Measurements from ENCODE around the gene PLAAT3.
"Not testable (repeated sequence)": the region's sequence is repeated elsewhere in the genome, so short reads cannot be mapped to it uniquely, and the experiment has no call there.

PLAAT3 gene

DNA sequence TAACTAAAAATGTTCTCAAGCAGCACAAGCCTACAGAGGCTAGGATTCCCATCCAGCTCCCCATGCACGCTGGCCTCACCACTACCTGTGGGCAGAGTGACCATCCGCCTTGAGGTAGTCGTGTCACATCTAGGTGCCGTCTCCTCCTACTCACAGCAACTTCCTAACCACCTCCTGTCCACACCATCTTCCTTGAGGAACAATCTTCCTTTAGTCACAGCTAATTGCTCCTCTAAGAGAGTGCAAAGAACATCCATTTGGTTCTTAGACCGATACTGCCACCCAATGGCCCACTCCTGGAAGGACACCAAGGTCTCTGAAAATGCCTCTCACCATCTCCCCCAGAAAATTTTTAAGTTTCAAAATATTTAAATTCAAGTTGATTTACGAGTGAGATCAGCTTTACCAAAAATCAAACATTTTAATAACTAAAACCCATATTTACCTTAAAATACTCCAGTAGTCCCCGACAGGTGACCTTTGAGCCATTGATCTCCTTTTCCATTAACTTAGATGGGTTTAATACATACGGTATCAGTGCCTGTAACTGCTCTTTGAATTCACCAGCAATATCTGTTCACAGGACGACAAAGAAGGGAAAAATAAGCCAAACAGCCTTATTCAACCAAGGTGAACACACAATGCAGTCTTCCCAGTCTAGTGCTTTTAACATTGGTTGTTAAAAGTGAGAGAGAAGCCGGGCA, 21.7 kb upstream of the PLAAT3 start:
- TF ChIP-seq, protein P1, sequence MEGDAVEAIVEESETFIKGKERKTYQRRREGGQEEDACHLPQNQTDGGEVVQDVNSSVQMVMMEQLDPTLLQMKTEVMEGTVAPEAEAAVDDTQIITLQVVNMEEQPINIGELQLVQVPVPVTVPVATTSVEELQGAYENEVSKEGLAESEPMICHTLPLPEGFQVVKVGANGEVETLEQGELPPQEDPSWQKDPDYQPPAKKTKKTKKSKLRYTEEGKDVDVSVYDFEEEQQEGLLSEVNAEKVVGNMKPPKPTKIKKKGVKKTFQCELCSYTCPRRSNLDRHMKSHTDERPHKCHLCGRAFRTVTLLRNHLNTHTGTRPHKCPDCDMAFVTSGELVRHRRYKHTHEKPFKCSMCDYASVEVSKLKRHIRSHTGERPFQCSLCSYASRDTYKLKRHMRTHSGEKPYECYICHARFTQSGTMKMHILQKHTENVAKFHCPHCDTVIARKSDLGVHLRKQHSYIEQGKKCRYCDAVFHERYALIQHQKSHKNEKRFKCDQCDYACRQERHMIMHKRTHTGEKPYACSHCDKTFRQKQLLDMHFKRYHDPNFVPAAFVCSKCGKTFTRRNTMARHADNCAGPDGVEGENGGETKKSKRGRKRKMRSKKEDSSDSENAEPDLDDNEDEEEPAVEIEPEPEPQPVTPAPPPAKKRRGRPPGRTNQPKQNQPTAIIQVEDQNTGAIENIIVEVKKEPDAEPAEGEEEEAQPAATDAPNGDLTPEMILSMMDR (IDR thresholded peaks at IDR 0.05; ENCODE audit: low read depth, low read length), result peak; percentile 81
- H3K4me3 ChIP-seq (ENCODE audit: low read depth, low read length), result no peak overlapping the region

DNA sequence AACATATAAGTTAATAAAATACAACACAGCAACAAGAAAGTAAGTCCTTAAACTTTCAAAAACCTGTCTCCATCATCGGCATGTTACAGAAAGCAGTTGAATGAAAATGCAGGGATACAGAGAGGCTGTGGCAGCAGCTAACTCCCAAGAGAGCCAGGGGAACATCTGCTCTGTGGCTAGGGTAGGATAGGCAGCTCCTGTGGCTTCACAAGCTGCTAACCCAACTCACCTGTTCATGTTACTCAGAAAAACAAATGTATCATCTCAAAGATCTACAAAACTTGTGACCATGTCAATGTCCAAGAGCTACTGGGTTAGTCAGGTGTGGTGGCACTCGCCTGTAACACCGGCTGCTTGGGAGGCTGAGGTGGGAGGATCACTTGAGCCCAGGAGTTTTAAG, 15.2 kb upstream of the PLAAT3 start:
- TF ChIP-seq, protein P1 (IDR thresholded peaks at IDR 0.05; ENCODE audit: low read depth, low read length), result no peak
- no peak overlapping the region for H3K4me3 ChIP-seq (ENCODE audit: low read depth, low read length)

DNA sequence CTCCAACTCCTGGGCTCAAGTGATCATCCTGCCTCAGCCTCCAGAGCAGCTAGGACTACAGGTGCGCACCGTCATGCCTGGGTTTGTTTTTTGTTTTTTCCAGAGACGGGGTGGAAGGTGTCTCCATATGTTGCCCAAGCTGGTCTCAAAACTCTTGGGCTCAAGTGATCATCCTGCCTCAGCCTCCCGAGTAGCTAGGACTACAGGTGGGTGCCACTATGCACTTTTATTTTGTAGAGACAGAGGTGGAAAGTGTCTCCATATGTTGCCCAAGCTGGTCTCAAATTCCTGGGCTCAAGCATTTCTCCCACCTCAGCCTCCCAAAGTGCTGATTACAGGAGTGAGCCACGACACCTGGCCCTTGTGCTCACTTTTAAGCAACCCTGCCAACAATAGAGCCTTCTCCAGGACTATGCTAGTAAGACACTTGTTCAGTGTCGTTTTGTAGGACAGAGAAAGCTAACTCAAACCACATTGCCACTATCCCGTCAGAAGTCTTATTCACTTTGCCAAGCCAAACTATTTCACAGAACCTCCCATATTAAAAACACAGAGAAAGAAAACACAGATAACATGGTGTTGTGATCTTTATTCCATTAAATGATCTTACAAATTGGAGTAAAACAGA, 9.4 kb upstream of the PLAAT3 start:
- TF ChIP-seq, protein P1 (IDR thresholded peaks at IDR 0.05; ENCODE audit: low read depth, low read length), result no peak
- H3K4me3 ChIP-seq (ENCODE audit: low read depth, low read length), result no peak overlapping the region

DNA sequence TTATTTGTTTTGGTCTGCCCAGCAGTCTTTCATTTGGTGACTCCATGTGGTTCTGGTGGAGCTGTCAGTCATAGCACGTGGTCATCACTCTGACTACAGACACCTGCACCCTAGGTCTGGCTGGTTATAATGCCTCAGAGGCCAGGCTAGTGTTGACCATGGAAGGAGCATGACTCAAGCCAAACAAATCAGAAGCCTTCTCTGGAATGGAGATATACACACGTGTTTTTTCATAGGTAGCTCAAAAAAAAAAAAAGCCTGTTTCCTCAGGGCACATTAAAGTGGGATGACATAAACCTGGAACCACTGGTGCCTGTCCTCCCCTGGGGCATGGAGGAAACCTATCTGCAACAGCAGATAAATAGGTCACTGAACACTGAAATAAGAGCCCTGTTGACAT, 8.1 kb upstream of the PLAAT3 start:
- H3K4me3 ChIP-seq (ENCODE audit: low read depth, low read length), result no peak overlapping the region
- TF ChIP-seq, protein P1 (IDR thresholded peaks at IDR 0.05; ENCODE audit: low read depth, low read length), result no peak

DNA sequence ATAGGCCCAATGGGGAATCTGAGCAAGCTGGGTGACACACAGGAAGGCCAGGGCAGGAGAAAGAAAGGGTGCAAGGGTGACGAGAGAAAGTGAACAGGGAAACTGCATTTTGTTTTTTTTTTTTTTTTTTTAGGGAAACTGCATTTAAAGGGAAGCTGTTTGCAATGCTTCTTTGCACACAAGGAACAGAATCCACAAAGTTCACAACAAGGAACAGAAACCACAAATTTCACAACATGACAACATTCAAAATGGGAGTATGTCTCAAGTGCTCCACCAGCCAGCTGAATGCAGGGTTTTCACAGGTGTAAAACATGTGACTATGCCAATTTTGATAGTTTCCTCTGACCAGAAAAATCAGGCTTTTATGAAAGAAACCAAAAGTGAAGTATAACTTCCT, 6.8 kb upstream of the PLAAT3 start:
- TF ChIP-seq, protein P1 (IDR thresholded peaks at IDR 0.05; ENCODE audit: low read depth, low read length), result no peak
- no peak overlapping the region for H3K4me3 ChIP-seq (ENCODE audit: low read depth, low read length)

DNA sequence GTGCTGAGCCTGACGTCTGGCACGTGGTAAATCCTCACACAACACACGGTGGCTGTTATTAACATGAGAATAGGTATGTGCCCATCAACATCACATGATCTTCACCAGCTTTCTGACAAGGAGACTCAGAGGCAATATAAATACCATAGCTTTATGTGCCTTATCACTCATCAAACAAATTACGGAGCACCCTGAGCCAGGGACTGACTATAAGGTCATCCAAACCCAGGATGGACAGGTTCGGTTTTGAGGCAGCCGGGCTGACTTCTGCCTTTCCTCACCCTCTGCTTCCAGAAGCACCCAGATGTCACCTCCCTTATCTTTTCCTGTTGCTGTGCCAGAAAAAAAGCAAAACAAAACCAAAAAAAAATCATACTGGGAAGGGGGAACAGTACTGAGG, 5.7 kb upstream of the PLAAT3 start:
- TF ChIP-seq, protein P1 (IDR thresholded peaks at IDR 0.05; ENCODE audit: low read depth, low read length), result no peak
- no peak overlapping the region for H3K4me3 ChIP-seq (ENCODE audit: low read depth, low read length)

DNA sequence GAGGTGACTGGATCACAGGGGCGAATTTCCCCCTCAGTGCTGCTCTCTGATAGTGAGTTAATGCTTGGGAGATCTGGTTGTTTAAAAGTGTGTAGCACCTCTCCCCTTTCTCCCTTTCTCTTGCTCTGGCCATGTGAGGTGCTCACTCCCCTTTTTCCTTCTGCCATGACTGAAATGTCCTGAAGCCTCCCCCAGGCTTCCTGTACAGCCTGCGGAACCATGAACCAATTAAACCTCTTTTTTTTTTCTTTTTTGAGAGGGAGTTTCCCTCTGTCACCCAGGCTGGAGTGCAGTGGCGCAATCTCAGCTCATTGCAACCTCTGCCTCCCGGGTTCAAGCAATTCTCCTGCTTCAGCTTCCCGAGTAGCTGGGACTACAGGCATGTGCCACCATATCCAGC, 3.5 kb upstream of the PLAAT3 start:
- H3K4me3 ChIP-seq (ENCODE audit: low read depth, low read length), result not testable (repeated sequence)

Measured in WI38 (cell line).